Right forelimb (tissue), 1 donor: ENCODE data around the gene DAPK1.

ENCODE experiments used
- DNase-seq: peaks from one replicate; pipeline ENCODE4 v3.0.0-alpha.2; 2018

Gene DAPK1

DNA sequence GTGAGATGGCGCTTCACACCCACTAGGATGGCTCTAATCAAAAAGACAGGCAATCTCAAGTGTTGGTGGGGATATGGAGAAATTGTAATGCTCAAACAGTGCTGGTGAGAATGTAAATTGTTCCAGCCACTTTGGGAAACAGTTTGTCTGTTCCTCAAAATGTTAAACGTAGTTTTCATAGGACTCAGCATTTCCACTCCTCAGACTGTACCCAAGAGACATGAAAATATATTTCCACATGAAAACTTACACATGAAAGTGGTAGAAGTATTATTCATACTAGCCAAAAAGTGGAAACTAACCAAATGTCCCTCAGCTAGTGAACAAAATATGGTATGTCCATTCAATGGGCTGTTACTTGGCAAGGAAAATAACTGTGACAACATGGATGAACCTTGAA, 120.6 kb downstream of the DAPK1 start:
- no peak for DNase-seq

DNA sequence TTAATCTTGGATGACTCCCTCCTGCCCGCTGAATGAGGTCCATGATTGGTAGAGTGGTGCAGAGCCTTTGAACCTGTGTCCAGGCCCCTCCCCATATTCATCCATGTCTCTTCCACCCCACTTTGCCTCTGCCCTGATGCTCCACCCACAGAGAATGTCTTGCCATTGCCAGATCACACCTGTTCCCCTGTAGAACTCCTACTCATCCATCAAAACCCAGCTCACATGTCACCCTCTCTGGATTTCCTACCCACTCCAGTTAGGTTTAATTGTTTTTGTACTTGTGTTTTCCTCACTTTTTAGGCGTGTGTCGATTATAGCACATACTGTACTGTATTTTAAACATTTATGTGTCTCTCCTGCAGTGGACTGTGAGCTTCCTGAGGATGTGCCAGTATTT, 121.3 kb downstream of the DAPK1 start:
- DNase-seq, result no peak

DNA sequence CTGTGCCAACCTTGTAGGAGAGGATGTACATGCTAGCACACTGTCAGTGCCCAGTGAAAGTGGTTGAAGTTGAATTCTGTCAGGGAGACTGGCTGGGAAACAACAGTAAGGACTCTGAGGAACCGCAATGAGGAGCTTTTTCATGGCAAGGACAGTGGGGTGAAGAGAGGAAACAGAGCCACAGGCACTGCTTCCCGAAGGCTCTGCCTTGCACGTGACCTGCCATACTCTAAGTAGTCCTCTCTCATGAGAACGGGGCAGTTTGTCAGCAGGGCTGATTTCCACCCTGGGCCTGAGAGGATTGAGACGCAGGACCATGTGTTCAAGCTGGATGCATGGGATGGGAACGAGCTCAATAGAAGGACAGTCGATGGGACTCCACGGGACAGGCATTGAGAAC, 121.7 kb downstream of the DAPK1 start:
- DNase-seq, result no peak

DNA sequence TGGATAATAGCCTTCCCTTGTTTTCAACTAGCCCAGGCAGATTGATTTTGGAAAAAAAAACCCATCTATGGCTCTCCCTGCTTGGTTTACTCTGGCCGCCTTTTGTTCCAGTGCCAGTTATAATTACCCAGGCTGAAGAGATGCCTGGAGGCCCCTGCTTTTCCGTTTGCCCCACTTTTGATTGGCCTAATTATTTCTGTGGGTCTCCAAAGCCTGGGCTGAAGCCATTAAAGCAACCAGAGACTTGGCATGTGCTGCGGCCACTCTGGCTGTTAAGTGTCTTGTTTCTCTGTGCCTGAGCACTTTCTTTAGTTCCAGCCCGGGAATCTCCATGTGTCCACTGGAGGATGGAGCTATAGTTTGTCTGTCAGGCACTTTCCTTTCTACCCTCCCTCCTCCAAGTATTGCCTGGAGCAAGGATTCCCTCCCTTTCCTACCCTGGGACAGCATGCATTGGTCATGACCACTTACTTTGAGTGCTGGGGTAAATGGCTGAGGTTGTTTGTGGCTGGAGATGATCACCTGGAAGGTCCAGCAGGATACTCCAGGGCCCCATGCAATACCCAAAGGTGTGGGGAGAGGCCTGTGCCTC, 123.2 kb downstream of the DAPK1 start:
- DNase-seq, result no peak

DNA sequence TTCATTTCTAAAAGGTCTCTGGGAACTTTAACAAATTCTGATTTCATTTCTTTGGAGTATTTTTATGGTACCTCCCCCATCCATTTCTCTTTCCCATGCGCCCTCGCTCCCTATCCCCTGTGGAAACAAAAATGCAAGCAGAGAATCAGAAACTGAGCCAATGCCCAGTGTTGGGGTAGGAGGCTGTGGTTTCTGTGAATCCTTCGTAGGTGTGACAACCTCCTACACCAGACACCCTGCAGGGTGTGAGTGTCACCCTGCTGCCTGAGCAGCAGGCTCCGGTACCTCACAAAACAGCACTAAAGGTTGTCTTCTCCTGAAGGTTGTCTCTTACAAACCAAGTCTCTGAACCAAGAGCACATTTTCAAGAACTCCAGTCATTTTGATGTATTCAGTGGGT, 124.4 kb downstream of the DAPK1 start:
- DNase-seq, result no peak

DNA sequence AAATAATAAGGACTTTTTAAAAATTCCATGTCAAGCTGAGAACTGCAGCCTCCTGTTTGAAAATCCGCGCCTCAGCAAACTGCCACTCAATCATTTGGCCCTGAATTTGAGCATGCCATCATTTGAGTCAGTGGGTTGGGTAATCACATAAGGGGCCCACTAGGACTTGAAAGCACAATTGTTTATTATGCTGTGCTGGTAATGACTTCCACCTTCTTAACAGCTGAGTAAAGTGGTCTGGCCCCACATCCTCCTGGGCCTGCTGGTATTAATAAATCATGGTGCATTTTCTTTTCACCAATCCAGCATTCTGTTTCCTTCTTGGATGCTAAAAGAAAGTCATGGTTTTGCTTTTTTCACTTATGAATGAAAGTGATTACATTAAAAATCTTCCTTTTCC, 125.3 kb downstream of the DAPK1 start:
- DNase-seq, result no peak

DNA sequence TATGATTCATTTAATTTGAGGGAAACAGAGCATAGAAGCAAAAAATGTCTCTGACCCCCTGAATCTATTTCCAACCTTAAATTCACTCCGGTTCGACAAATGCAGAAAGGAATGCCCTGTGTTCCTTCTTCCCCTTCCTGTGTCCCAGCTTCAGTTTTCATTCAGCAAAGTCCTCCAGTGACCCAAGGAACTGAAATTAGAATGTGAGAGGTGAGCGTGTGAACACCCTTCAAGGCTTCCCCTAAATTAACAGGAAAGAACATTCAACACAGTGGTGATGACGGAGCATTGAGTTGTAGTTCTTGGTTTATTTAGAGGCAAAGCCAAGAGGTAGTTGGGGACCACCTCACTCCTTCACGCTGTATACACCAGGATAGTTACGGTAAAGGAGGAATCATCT, 130.7 kb downstream of the DAPK1 start:
- DNase-seq, result no peak

DNA sequence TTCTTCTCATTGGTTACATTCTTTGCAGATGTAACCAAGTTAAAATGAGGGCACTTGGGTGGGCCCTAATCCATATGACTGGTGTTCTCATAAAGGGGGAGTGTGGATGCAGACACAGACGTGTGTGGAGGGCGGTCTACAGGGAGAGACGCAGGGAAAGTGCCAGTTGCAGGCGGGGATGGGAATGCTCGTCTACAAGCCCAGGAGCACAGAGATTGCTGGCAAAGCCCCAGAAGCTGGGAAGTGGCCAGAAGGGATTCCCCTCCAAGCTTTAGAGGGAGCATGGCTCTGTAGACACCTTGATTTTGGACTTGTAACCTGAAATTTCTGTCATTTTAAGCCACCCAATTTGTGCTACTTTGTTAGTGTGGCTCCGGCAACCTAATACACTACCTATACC, 131.4 kb downstream of the DAPK1 start:
- no peak for DNase-seq

DNA sequence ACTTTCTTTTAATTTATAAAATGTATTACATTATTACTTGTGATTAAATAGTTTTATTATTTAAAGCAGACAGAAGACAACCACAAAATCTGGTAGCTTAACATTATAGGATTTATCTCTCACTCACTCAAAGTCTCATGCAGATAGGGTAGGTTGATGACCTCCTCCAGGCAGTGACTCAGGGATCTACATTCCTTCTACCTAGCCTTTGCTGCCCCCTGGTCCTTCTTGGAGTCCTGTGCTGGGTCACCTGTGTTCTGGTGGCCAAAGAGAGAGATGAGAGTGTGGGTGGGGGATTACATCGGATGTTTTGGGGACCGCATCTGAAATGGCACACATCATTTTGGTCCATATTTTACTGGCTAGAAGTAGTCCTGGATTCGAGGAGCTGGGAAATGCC, 132.6 kb downstream of the DAPK1 start:
- DNase-seq, result no peak

DNA sequence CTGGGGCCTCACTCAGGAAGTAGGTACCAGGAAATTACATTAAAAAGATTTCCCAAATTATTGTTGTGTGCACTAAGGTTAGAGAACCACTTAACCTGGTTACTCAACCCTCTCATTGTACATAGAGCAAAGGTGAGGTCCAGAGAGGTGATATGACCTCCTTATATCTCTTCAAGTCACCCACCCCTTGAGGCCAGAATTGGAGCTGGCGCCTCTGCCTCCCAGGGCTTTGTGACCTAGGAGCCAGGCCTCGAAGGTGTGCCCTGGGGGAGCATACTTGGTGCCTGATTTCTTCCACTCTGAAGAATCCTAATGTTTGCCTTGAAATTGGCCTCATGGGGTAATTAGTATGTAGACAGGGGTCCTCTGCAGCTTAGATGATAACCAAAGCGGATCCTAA, 133.2 kb downstream of the DAPK1 start:
- DNase-seq, result no peak

DNA sequence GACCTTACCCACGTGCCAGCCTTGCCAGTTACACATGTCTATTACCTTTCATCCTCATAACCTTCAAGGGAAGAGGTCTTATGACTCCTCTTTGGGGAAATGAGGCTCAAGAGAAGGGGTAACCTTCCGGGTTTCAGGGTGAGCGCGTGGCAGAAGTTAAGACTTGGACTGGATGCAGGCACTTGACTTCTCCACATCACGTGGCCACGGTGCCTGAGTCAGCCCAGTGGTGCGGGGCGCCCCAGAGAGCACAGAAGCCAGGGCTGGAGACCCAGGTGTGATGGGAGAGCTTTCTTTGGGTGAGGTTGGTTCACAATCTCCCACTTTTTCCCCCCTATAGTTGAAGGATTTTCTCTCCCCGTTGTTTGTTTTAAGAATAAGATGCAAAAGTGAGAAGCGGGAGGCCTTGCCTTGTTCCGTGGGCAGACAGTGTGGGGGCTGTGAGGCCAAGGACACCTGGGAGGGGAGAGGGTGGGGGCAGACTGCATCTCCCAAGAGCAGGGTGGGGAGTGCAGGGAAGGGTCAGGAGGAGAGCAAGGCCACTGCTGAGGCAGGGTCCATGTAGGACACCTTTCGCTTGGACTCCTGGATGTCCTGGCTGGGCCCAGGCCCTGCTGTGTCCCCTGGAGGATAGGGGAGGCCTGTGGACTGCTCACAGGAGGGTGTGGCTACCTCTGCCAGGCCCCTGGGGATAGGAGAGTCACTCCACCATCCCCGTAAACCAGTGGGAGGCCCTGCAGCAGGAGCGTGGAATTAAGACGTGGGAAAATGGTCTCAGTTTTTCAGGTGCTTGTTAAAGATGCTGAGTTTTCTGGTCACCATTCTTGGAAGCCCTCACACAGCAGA, 138.2 kb downstream of the DAPK1 start:
- DNase-seq, result no peak

DNA sequence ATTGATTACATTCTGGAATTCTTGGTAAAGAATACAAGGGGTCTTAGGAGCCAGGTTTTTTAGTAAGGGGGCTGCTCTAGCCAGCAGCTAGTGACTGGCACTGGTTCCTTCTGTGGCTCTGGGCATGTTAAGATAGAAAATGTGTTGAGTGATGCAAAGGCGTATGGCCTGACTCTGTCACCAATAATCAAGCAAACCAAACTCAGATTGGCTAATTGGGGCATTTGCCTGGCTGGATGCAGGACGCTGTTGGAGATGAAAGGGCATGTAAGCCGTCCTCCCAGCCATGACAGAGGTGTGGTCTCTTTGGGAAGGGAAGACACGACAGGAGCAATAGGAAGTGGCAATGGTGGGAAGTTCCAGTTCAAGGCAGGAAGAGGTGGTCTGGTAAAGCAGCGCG, 140.6 kb downstream of the DAPK1 start:
- DNase-seq, result no peak

DNA sequence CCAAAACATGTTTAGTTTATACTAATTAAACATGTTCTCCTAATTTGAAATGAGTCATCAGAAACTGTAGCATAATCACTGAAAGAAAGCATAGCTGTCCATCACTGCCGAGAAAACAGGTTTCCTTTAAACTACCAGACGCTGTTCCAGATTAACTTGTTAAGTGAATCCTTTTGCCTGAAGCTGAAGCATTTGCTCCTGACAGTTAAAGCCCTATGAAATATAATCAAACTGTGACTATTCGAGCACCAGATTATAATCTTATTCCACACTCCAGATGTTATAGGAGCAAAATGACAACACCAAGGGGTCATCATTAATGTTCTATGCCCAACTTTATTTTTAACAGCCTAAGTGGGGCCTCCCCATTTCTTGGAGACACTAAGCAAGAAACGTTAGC, 142.3 kb downstream of the DAPK1 start:
- no peak for DNase-seq

DNA sequence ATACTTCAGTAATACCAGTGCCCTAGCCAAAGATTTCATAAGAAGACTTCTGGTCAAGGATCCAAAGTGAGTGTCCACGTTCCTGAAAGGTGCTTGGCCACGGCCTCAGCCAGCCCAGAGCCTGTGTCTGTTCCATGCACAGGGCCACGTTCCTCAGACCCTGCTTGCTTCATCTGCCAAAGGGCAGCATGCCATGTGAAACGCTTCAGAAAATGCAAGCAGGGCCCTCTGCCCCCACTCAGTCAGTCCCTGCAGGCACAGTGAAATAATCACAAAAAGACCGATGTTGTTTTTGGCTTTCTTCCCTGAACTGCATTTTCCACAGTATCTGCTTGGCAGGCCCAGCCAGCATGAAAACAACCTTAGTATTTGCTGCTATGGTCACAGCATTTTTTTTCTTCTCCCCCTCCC, 142.7 kb downstream of the DAPK1 start:
- DNase-seq, result no peak

DNA sequence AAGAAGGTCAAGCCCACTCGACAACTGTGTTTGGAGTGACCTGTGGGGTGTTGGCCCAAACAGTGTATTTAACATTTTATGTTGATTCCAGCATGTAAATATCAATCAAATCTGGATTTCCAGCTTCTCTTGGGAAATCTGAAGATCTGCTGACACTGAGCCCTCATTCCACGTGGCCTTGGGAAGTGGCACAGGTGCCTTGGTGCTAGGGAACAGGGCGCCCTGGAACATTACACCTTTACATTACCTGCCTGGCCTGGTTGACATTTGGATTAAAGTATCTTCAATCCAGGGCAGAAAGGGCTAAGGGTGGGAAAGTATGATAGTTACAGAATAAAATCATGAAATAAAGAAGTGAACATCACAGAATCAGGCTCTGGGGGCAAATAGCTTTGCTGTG, 143.4 kb downstream of the DAPK1 start:
- no peak for DNase-seq

DNA sequence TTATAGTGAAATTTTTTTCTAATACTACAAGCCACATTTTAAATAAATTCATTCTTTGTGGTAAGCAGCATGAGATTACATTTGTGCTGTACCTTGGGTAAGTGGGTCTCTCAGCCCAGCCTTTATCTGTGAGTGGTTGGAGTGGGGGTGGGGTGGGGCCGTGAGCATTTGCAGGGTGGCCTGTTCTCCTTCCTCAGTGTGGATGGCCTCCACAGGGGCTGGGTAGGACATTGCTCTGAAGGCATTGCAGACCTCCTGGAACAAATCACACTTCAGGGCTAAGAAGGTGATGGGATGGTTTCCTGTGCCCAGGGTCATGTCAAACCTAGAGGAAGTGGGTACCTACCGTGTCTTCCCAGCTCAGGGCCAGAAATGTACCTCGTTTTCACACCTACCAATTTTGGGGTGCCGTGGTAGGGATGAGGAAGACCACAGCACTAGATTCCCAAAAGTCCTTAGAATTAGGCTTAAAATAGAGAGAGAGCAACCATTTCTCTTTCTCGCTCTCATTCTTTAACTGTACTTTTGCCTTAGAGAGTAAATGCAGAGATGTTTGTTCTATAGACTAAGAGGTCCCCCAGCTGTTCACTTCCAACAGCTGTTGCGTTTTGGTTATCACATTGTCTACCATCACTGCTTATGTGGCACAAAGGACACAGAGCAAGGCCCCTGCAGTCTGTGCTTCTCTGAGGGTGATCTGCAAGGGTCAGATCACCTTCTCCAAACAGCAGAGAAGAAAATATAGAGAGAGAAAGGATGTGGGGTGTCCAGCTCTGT, 144.9 kb downstream of the DAPK1 start:
- no peak for DNase-seq

DNA sequence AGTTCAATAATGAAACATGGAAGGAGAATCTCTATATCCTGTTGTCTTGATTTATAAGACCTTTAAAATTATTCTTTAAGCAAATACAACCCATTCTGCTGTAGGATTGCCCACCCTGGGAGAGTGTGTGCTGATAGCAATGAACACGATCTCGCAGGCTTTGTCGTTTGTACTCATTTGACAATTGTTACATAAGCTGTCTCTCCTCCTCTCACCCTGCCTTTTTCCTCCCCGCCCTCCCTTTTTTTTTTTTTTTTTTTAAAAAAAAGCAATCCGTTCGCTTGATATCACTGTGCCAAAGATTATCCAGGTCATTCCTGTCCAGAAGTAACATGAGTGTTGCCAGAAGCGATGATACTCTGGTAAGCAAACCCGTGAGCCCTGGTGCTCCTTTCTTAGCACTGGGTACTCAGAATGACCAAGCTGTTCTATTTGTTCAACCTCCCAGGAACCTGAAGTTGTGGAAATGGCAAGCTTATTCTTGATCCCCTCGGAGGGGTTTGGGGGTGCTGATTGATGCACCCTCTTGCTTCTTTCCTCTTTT, 145.5 kb downstream of the DAPK1 start:
- no peak for DNase-seq

DNA sequence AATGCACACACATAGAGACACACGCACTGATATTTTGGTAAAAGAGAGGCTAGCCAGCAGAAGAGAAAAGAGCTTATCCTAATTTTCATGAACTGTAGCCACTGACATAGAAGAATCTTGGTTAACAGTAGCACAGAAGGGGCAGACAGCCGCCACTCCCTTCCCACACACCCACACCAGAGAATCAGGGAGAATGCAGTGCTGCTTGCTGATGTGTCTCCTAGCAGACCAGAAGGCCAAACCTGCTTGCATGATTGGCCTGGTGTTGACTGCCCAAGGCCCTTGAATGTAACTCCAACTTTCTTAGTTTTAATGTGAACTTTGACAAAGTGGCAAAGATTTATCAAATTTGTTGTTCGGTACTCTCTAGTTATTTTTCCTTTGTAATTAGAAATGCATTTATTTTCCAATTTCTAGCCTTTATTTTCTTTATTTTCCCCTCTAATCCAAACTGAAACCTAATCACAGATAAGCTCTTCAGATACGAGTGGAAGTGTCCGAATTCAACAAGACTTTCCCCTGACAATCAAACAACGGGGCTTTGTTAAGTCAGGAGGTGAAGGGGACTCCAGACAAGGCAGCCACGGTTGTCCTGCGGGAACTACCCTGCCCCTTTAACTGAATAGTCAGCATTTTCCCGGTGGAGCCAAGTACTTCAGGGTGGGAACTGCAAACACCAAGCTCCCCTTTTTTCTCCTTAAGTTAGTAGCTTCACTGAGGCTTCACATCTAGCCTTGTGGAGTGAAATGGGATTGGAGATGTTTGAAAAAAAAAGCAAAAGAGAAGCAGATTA, 146.3 kb downstream of the DAPK1 start:
- no peak for DNase-seq

DNA sequence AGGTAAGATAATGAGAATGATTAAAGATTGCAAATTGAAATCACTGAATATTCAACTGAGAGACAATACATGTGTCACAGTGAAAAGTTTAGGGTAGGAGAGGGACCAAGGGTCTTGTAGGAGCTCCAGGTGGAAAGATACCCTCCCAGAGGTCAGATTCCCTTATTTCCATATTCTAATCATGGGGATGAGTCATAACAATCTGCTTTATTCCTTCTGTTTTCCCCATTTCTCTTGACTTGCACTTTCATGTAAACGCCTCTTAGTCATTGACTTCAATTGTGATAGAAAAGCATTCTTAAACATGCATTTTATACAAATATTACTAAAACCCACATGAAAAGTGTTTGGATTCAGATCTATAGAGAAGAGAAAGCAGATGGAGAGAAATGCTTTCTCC, 147.0 kb downstream of the DAPK1 start:
- DNase-seq, result no peak

DNA sequence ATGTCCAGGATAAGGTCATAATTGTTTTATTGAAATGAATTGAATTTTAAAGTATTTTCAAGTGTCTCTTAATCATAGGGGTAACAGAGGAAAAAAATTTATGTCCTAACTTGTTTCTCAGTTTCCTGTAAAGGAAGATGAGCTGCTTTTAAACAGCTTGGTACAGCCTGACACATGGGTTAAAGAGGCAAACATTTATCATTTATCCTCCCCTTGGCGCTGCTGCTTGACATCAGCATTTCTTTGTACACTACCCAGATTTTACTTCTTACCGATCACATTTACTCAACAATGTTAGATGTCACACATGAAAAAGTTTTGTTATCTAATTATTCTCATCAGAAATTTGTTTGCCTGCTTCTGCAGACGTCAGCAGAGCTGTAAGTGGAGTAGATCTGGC, 148.9 kb downstream of the DAPK1 start:
- DNase-seq, result no peak

DNA sequence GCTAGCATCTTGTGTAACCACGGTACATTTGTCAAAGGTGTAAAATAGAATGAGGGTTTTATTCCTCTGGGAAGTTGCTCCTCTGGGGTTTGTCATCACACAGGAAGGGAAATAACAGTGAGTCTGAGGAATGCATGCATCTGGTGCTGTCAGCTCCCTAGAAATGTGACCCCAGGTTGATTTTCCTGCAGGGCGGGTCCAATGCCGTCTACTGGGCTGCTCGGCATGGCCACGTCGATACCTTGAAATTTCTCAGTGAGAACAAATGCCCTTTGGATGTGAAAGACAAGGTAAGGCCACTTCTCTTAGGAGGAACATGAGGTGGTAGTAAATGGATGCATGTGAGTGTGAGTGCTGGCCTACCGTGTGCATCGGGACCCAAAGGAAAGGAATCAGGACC, 149.4 kb downstream of the DAPK1 start:
- DNase-seq, result no peak

DNA sequence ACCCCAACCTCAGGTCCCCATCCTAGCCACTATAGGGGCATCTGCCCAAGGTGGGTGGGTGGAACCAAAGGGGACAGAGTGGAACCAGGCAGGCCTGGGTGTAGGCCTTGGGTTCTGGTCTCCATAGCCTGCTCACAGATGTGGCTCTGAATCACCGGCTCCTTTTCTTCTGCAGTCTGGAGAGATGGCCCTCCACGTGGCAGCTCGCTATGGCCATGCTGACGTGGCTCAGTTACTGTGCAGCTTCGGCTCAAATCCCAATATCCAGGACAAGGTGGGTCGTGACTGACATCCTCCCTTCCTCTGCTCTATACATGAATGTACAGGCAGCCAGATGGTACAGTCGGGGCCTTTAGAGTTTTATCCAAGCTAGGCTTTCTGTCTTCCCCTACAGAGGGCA, 150.9 kb downstream of the DAPK1 start:
- no peak for DNase-seq
